ENCODE data around the gene IGFBP4.
A peak's percentile ranks its signal among the peaks of the same experiment; 100 is the strongest.
"Not testable (repeated sequence)": the region's sequence is repeated elsewhere in the genome, so short reads cannot be mapped to it uniquely, and the experiment has no call there.

The IGFBP4 gene

DNA sequence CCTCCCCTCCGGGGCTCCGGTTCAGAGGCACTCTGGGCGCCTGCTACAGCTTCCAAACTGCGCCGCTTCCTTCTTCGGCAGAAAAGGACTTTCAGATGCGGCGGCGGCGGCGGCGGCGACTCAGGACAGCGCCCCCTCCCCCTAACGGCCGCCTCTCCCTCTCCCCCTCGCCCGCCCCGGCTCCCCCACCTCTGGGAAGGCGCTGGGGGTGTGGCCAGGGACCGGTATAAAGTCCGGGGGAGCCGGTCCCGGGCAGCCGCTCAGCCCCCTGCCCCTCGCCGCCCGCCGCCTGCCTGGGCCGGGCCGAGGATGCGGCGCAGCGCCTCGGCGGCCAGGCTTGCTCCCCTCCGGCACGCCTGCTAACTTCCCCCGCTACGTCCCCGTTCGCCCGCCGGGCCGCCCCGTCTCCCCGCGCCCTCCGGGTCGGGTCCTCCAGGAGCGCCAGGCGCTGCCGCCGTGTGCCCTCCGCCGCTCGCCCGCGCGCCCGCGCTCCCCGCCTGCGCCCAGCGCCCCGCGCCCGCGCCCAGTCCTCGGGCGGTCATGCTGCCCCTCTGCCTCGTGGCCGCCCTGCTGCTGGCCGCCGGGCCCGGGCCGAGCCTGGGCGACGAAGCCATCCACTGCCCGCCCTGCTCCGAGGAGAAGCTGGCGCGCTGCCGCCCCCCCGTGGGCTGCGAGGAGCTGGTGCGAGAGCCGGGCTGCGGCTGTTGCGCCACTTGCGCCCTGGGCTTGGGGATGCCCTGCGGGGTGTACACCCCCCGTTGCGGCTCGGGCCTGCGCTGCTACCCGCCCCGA is at the start of gene IGFBP4:
Gene IGFBP4 (plus strand): TSS at position 255 of the 792 bp plus-strand sequence. CDS start 286 bp downstream, at position 541.
- peak within 1 kb of the TSS; percentile 99 for H3K4me3 ChIP-seq (ENCODE audit: low read depth, low read length)

DNA sequence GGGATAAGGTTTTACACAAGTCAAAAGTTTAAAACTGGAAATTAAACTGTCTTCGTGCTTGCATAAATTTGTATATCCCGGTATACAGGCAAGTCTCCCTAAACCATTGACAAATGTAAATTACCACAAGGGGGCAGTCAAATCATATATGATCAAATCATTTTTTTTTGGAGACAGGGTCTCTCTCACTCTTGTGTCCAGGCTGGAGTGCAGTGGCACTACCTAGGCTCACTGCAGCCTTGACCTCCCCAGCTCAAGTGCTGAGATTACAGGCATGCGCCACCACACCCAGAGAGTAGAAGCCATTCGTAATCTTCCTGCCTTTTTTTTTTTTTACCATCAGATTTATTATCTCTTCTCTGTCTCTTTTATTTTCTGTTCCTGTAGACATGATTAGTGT is 44.1 kb upstream of the IGFBP4 start:
- peak; percentile 9 for DNase-seq (ENCODE audit: low read depth)
- no peak overlapping the region for H3K4me3 ChIP-seq (ENCODE audit: low read depth, low read length)

More for the DNA sequence above, at the start of gene IGFBP4:
- DNase-seq (ENCODE audit: low read depth) = no peak

DNA sequence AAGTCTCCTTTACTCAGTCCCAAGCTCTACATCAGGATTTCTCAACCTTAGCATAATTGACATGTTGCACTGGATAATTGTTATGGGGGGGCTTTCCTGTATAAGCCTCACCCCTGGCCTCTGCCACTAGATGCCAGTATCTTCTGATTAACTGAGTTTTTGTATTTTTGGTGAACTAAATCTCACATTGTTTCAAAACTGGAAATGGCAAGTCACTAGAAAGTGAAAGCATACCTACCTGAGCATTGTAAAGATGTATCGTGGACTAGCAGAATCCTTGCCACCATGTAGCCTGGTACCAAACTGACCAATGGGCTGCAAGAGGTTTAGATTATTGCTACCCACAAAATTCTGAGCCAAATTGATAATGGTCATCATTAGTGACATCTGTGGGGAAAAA is 40.6 kb upstream of the IGFBP4 start:
- H3K4me3 ChIP-seq (ENCODE audit: low read depth, low read length) = no peak overlapping the region
- no peak for DNase-seq (ENCODE audit: low read depth)

DNA sequence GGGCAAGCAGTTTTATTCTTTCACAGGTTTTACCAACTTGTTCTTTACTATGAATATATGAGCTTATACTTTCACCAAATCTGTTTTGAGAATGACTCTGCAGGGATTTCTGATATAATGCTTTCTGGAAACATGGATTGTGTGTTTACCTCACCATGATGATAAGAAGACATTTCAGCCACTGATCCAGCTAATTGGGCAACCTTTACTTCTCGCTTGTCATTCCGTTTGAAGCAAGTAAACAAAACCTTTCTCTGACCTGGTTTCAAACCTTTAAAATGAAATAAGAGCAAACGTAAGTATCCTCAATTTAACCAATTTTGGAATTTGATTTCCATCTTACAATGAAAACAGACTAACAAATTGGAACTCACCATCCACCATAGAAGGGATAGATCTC is 39.2 kb upstream of the IGFBP4 start:
- no peak overlapping the region for H3K4me3 ChIP-seq (ENCODE audit: low read depth, low read length)
- DNase-seq (ENCODE audit: low read depth) = no peak

DNA sequence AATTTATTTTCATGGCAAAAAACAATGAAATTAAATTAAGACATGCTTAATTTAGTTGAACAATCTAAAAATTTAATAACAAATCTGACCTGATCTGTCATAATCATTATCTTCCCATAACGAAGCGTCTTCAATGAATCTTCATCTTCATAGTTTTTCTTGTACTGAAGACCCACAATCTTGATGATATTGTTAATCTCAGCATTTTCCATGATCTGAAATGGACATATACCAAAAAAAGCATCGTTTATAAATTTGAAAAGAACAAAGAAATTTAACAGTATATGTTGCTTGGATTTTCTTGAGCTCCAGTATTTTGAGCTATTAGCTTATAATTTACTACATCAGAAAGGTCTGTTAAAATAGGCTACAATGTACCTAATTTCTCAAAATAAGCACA is 35.8 kb upstream of the IGFBP4 start:
- no peak for DNase-seq (ENCODE audit: low read depth)
- no peak overlapping the region for H3K4me3 ChIP-seq (ENCODE audit: low read depth, low read length)

DNA sequence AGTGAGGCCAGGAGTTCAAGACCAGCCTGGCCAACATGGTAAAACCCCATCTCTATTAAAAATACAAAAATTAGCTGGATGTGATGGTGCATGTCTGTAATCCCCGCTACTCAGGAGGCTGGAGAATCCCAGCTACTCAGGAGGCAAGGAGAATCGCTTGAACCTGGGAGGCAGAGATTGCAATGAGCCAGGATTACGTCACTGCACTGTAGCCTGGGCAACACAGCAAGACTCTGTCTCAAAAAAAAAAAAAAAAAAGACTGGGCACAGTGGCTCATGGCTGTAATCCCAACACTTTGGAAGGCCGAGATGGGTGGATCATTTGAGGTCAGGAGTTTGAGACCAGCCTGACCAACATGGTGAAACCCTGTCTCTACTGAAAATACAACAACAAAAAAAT is 33.7 kb upstream of the IGFBP4 start:
- not testable (repeated sequence) for H3K4me3 ChIP-seq (ENCODE audit: low read depth, low read length); DNase-seq (ENCODE audit: low read depth)

DNA sequence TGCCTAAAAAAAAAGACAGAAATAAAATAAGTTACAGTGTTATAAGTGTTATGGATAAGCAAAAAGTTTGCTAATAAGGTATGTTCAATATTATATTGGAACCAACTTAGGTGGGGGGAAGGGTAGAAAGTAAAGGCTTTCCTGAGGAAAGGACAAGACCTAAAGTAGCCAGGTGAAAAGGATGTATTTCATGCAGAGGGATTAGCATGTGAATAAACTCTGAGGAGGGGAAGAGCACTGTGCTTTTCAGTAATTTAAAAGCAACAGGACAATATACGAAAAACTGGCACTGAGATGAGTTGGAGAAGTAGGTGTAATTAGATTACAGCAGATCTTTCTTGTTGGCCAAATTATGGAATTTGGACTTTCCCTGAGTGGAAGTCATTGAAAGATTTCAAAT is 33.2 kb upstream of the IGFBP4 start:
- no peak overlapping the region for H3K4me3 ChIP-seq (ENCODE audit: low read depth, low read length)
- DNase-seq (ENCODE audit: low read depth) = no peak

DNA sequence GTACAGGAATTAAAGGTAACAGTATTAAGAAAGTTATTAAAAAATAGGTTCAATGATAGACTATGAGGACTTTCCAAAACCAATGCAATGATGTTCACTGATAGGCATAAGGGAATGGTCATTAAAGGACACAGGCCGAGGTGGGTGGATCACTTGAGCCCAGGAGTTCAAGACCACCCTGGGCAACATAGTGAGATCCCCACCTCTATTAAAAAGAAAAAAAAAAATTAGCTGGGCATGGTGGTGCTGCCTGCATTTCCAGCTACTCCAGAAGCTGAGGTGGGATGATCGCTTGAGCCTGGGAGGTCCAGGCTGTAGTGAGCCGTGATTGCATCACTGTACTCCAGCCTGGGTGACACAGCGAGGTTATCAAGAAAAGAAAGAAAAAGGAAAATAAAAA is 31.4 kb upstream of the IGFBP4 start:
- no peak overlapping the region for H3K4me3 ChIP-seq (ENCODE audit: low read depth, low read length)
- DNase-seq (ENCODE audit: low read depth) = no peak

DNA sequence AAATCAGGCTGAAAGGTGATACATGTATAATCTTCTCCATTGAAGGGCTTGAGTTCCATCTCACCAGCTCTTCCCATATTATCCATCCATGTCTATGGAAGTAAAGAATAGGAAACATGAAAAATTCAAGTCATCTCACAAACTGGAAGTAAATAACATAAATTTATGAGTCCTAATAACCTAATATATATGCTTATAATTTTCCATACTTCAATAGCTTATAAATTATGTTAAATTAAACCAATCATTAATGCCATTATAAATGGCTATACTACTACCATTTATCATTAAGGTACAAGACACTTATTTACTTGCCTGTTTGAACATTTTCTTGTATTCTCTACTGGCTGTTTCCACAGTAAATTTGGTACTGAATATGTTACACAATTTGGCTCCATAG is 30.4 kb upstream of the IGFBP4 start:
- no peak overlapping the region for H3K4me3 ChIP-seq (ENCODE audit: low read depth, low read length)

DNA sequence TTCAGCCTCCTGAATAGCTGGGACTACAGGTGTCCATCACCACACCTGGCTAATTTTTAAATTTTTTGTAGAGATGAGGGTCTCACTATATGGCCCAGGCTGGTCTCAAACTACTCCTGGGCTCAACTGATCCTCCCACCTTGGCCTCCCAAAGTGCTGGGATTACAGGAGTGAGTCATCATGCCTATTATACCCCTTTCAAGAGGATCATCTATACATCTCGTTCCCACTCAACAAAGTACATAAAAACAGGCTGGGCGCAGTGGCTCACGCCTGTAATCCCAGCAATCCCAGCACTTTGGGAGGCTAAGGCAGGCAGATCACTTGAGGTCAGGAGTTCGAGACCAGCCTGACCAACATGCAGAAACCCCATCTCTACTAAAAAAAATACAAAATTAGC is 28.9 kb upstream of the IGFBP4 start:
- not testable (repeated sequence) for H3K4me3 ChIP-seq (ENCODE audit: low read depth, low read length); DNase-seq (ENCODE audit: low read depth)

More for the DNA sequence above, 30.4 kb upstream of the IGFBP4 start:
- no peak for DNase-seq (ENCODE audit: low read depth)

DNA sequence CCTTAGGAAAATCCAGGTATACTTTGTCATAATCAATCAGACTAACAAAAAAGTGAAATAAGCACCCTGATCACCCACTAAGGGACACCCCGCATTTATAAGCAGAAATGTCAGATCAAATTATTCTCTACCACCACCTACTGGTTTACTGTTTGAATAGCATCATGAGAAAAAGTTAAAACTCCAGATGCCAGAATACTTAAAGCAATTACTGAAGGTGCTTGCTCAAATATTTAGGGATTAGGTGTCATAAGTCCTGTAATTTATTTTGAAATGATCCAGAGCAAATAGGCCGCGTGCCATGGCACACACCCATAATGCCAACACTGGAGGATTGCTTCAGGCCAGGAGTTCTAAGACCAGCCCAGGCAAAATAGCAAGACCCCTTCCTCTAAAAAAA is 27.9 kb upstream of the IGFBP4 start:
- H3K4me3 ChIP-seq (ENCODE audit: low read depth, low read length) = no peak overlapping the region
- peak; percentile 10 for DNase-seq (ENCODE audit: low read depth)

DNA sequence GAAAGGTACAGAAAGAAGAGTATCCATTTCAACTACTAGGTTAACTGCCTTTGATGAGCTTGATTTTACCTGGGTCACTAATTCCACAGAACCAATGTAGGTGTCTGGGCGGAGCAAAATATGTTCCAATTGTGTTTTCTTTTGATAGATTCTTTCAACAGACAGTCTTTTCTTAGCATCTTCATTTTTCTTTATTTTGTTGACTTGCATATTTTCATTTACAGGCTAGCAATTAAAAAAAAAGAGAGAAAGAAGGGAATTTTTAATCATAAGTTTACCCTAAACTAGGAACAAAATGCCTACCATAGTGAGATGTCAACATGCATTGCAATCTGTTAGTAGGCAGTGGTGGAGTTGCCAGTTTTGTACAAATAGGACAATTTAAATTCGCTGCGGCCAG is 26.6 kb upstream of the IGFBP4 start:
- DNase-seq (ENCODE audit: low read depth) = no peak
- peak overlapping the region; percentile 82 for H3K4me3 ChIP-seq (ENCODE audit: low read depth, low read length)

DNA sequence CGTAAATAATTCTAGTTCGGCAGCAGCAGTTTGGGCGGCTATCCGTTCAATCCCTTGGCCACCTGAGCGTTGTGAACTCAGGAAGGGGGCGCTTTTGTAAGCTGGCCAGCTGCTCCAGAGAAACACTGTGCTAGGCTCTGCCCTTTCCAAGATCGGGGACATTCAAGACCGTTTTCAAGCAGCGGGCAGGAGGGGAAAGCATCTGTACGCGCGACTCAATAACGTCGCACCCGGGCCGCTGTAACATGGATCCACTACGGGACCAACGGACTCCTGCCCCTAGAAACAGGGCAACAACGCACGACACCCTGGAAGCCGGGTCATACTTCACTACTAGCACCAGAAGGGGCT is 26.0 kb upstream of the IGFBP4 start:
- peak overlapping the region; percentile 82 for H3K4me3 ChIP-seq (ENCODE audit: low read depth, low read length)
- DNase-seq (ENCODE audit: low read depth) = no peak

DNA sequence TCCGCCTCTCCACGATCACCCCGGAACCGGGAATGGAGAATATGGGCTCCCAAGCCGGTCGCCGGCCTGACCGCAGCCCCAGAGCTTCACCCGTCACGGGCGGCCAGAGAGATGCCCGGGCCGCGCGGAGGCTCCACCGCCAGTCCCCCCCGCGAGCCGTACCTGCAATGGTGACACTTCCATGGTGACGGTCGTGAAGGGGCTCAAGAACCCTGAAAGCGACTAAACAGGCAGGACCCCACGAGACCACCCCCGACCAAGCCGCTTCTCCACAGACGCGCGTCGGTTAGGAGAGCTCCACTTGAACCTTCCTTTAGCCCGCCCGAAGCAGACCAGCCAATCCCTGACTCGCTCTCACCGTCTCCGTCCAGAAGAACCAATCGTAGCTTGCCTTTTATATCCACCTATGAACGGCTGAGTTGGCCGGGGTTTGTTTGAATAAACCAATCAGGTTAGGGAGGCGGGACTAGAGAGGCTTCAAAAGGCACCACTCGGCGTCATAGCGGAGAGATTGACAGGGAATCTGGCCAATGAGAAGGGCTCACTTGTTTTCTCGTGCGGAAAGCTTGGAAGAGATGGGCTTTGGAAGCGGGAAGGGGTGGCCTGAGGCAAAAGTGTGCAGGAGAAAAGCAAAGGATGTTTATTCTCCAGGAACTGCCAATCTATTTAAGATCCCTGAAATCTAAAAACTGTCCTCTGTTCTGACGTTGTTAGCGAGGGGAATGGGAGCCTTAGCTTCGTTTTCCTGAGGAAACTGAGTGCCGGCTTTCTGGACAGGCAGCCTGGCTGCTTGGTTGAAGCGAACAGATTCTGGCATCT is 25.4 kb upstream of the IGFBP4 start, which contains the start of gene TOP2A:
Gene TOP2A (minus strand): TSS at position 288 of the 819 bp plus-strand sequence. CDS start 105 bp downstream, at position 183.
- peak within 1 kb of the TSS; percentile 82 for H3K4me3 ChIP-seq (ENCODE audit: low read depth, low read length)
- DNase-seq (ENCODE audit: low read depth) = peak; percentile 97

DNA sequence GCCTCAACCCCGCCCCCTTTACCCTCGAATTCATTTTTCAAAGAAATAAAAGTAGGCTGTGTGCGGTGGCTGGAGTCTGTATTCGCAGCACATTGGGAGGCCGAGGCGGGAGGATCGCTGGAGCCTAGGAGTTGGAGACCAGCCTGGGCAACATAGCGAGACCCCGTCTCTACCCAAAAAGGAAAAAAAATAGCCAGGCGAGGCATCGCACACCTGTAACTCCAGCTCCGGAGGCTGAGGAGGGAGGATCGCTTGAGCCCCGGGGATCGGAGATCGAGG is 24.9 kb upstream of the IGFBP4 start:
- peak overlapping the region; percentile 82 for H3K4me3 ChIP-seq (ENCODE audit: low read depth, low read length)
- no peak for DNase-seq (ENCODE audit: low read depth)

DNA sequence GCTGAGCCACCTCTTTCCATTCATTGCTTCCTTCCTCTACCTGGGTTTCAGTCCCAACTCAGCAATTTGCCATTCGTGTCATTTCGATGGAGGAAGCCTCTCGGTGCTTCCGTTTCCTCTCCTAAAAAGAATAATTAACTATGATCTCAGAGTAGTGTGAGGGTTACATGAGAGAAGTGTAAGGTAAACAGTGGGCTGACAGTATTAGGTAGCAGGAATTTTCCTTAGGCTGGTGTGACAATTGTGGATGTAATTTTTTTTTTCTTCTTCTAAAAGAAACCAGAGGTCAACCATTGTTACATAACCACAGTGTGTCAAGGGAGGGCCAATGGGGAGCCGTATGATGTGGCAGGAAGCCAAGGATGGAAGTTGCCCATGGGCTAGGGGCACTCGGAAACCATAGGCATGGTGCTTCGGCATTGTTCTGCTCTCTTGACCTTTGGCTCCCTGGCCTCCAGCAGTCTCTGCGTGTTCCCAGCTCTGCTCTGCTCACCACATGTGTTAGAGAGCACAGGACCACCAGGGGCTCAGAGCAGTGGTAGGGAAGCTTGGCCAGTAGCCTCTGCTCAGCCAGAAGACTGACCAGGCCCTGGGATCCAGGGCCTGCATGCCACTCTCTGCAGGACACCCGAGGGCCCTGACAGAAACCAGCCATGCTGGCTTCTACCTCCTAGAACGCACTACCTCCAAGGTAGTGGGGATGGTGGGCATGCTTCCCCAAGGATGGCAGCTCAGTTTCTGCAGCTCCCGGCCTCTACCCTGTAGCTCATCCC is 23.5 kb upstream of the IGFBP4 start:
- H3K4me3 ChIP-seq (ENCODE audit: low read depth, low read length) = no peak overlapping the region
- no peak for DNase-seq (ENCODE audit: low read depth)

DNA sequence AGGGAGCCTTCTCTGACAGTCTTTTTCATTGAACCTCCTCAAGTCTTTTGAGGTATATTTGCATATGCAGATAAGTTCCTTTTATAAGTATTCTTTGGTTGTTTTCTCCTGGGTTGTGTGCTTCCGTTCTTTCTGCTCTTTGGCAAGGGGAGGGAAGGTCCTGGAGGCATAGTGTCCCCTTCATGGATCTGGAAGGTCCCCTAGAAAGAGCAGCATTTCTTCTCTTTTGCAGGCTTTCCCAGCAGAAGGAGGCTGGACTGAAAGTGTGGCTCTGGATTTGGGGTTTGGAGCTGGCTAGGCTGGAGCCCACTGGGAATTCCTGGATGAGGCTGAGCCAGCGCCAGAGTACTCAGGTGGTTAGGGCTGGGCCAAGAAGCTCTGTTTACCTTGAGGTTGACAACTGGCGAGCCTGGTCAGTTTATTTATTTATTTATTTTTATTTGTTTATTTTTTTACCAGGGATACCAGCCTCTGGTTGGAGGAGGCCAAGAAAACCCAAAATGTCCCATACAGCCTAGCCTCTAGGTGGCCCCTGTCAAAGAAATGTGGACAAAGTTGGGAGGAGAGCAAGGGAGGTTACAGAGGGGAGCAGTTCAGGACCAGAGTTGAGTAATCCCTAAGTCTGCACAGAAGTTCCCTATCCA is 20.1 kb upstream of the IGFBP4 start:
- H3K4me3 ChIP-seq (ENCODE audit: low read depth, low read length) = no peak overlapping the region
- DNase-seq (ENCODE audit: low read depth) = no peak

DNA sequence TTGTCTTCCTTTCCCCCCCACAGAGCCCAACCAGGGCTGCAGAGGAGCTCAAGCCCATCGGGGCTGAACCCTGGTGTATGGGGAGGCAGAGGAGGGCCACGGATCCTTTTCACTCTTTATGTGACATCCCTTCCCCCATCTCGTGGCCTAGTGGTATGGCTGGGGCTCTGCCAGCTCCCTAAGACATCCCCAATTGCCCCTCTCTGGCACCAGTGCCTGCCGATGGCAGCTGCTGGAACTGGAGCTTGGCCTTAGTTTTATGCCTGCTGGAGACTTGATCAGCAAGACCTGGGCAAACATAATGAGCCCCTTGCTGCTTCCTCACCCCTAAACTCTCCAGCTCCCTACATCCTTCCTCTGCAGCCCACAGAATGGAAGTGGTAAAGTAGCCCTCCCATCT is 17.5 kb upstream of the IGFBP4 start:
- H3K4me3 ChIP-seq (ENCODE audit: low read depth, low read length) = no peak overlapping the region
- no peak for DNase-seq (ENCODE audit: low read depth)

DNA sequence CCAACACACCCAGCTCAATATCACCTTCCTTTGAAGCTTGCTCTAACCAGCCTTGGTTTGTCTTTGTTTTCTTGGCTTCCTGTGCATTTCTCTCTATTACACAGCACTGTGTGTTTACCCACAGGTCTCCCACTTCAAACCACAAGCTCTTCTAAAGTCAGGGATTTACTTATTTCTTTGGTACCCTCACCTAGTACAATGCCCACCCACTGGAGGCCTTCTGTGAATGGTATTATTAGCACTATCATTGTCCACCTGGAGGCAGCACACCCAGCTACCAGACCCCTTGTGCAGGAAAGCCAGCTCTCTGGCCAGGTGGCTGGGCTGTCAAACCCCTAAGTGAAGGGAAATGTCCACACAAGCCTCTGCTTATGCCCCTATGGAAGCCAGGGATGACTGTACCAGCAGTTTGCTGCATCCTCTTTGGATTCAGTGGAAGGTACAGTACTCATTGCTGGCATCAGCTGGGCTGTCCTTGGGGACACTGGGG is 16.2 kb upstream of the IGFBP4 start:
- no peak for DNase-seq (ENCODE audit: low read depth)
- H3K4me3 ChIP-seq (ENCODE audit: low read depth, low read length) = no peak overlapping the region

All from skeletal muscle cell (primary cell).